B cell (primary cell): ENCODE data around the gene RCN1. TPM values are rescaled to one million over a fixed set of nuclear protein-coding genes. Genes with fewer than 3 reads are reported as not detected.

Experiments
- ATAC-seq: fragments of 200-7000 bp; cut with Tn5 transposase; one replicate; pipeline ENCODE4 v1.10.0; 2021; ENCODE audit warnings: low read depth, mild to moderate bottlenecking, moderate number of reproducible peaks, moderate library complexity
- CTCF ChIA-PET: fragments of 350-600 bp; sonication (Branson Sonifier 250); formaldehyde crosslinking; loops from one replicate; lab custom pipeline; 2021; ENCODE audit warnings: antibody characterized with exemption, inconsistent platforms; lab: Charles Lee
- POLR2A ChIA-PET: fragments of 350-600 bp; sonication (Branson Sonifier 250); formaldehyde crosslinking; loops from one replicate; lab custom pipeline; 2021; ENCODE audit warnings: antibody characterized with exemption; lab: Charles Lee
- DNase-seq: peaks from one replicate; pipeline ENCODE4 v3.0.0; 2013
- H2AFZ ChIP-seq: 2 replicates; pipeline ENCODE4 v1.6.1; 2012; ENCODE audit warnings: mild to moderate bottlenecking, low read depth, low read length; ENCODE audit not compliant: insufficient read depth, poor library complexity, severe bottlenecking
- H3K27ac ChIP-seq, 2 donors: 1 replicate in 1 of 2; 2 replicates in 1 of 2; pipeline ENCODE4 v1.5.1; 2012 to 2013; ENCODE audit warnings: low read length in 2 of 2, mild to moderate bottlenecking in 2 of 2, moderate library complexity in 1 of 2
- H3K27me3 ChIP-seq, 4 experiments: fragments of 200-600 bp in 1 of 4; sonication (generic) in 1 of 4; replicated peaks in 1 of 4; 1 replicate in 2 of 4; 2 replicates in 2 of 4; pipeline versions ENCODE4 v1.6.1 to v1.7.0; 2013 to 2016; ENCODE audit warnings: low read length in 3 of 4, mild to moderate bottlenecking in 2 of 4, mixed read lengths in 1 of 4, moderate library complexity in 1 of 4; ENCODE audit not compliant: insufficient read depth in 4 of 4, control insufficient read depth in 3 of 4; ENCODE audit errors: control extremely low read depth in 1 of 4
- H3K36me3 ChIP-seq, 2 experiments: replicated peaks in 1 of 2; 1 replicate in 1 of 2; 2 replicates in 1 of 2; pipeline versions ENCODE4 v1.6.1 to v1.7.1; 2013; ENCODE audit warnings: low read length in 1 of 2; ENCODE audit not compliant: insufficient read depth in 2 of 2, control insufficient read depth in 1 of 2; ENCODE audit errors: control extremely low read depth in 1 of 2, extremely low read depth in 1 of 2
- H3K4me1 ChIP-seq, 2 donors: fragments of 200-600 bp in 1 of 2; sonication (generic) in 1 of 2; 1 replicate in 1 of 2; 2 replicates in 1 of 2; pipeline versions ENCODE4 v1.5.1 to v1.6.1; 2013 to 2017; ENCODE audit warnings: low read length in 2 of 2; ENCODE audit not compliant: control insufficient read depth in 2 of 2, insufficient read depth in 2 of 2
- H3K4me2 ChIP-seq: replicated peaks from 2 replicates; pipeline ENCODE3; 2012; ENCODE audit warnings: mild to moderate bottlenecking, low read depth, low read length; ENCODE audit not compliant: poor library complexity, severe bottlenecking
- H3K4me3 ChIP-seq, 5 experiments: fragments of 200-600 bp in 1 of 5; sonication (generic) in 1 of 5; 1 replicate in 3 of 5; 2 replicates in 2 of 5; pipeline versions ENCODE4 v1.5.1 to v1.7.0; 2011 to 2016; ENCODE audit warnings: low read length in 4 of 5, mild to moderate bottlenecking in 4 of 5, low read depth in 2 of 5, control low read depth in 1 of 5, moderate library complexity in 1 of 5; ENCODE audit not compliant: insufficient read depth in 1 of 5; ENCODE audit errors: control extremely low read depth in 1 of 5, extremely low read depth in 1 of 5
- H3K79me2 ChIP-seq: fragments of 200-600 bp; sonication (generic); one replicate; pipeline ENCODE4 v1.6.0; 2016; ENCODE audit warnings: low read length; ENCODE audit not compliant: control insufficient read depth, insufficient read depth
- H3K9ac ChIP-seq: fragments of 200-600 bp; sonication (generic); 2 replicates; pipeline ENCODE4 v1.6.1; 2017; ENCODE audit warnings: mild to moderate bottlenecking, low read length, moderate library complexity
- H3K9me3 ChIP-seq, 3 donors: one replicate each; pipeline versions ENCODE4 v1.6.1 to v1.7.1; 2013; ENCODE audit warnings: low read length in 2 of 3; ENCODE audit not compliant: control insufficient read depth in 2 of 3, insufficient read depth in 1 of 3; ENCODE audit errors: control extremely low read depth in 1 of 3
- H4K20me1 ChIP-seq: 2 replicates; pipeline ENCODE4 v1.6.0; 2012; ENCODE audit warnings: mild to moderate bottlenecking, low read length; ENCODE audit not compliant: insufficient read depth, control insufficient read depth, poor library complexity, severe bottlenecking
- H3K27ac Mint-ChIP-seq: one replicate; pipeline ENCODE4 v1.8.0; 2021; ENCODE audit warnings: mixed read lengths
- H3K27me3 Mint-ChIP-seq: one replicate; pipeline ENCODE4 v1.8.0; 2021; ENCODE audit warnings: mixed read lengths
- H3K4me1 Mint-ChIP-seq: one replicate; pipeline ENCODE4 v1.8.0; 2021; ENCODE audit warnings: mixed read lengths
- H3K4me3 Mint-ChIP-seq: one replicate; pipeline ENCODE4 v1.8.0; 2021; ENCODE audit warnings: mixed read lengths
- H3K9me3 Mint-ChIP-seq: one replicate; pipeline ENCODE4 v1.8.0; 2022; ENCODE audit warnings: mixed read lengths; ENCODE audit not compliant: insufficient read depth
- EZH2 ChIP-seq: IDR thresholded peaks from 2 replicates; pipeline ENCODE4 v1.6.1; 2012; ENCODE audit warnings: borderline replicate concordance, low read depth, mild to moderate bottlenecking, moderate library complexity, low read length; ENCODE audit not compliant: insufficient read depth, poor library complexity, severe bottlenecking
- WGBS: methylation state at CpG from one replicate; pipeline ENCODE4 v1.1.5; 2013; ENCODE audit warnings: missing lambda C conversion rate; ENCODE audit not compliant: insufficient coverage; 5-methylcytosine and 5-hydroxymethylcytosine counted together
- intact Hi-C: fragments of 100-400 bp; cut with micrococcal nuclease; formaldehyde crosslinking; loops from one replicate; pipeline ENCODE4 v1.10.0; 2022
- polyA plus RNA-seq: library from polyadenylated mRNA; depleted of rRNA; stranded (reverse); fragments of >200 nt; gene quantifications from 2 replicates; pipeline ENCODE4 v1.2.3, GENCODE V29; 2012
- total RNA-seq, 2 donors: library from RNA; stranded (reverse); fragments of 120-200 nt in 1 of 2; gene quantifications; 1 replicate in 1 of 2; 2 replicates in 1 of 2; pipeline versions ENCODE4 v1.2.3 to v1.2.4, GENCODE V29; 2013 to 2022
- TF ChIP-seq, protein P1 (sequence below): fragments of 200-600 bp; IDR thresholded peaks from one replicate; pipeline ENCODE4 v1.8.0; 2022; ENCODE audit warnings: antibody characterized with exemption, mild to moderate bottlenecking

Gene RCN1
- total and polyA plus RNA-seq, 2 donors (not counting 1 experiment from before 2014, with no cell fraction given) = 2.6 to 3.8 TPM

GRCh38 chr11:32152216-32152615, 61.3 kb downstream of the RCN1 start:
- Histone ChIP-seq H4K20me1 (no peaks in the 10 kb centered on the region), H3K4me1 (no peaks in the 10 kb centered on the region), H3K79me2 (no peaks in the 10 kb centered on the region), H3K27ac (no peak overlapping the region), H3K9me3 (no peaks in the 10 kb centered on the region), H3K9ac (no peak overlapping the region), H3K4me3 (no peak overlapping the region), H2AFZ (no peak overlapping the region), H3K27me3 (peaks cover 0 to 8% (median 2%) of the 10 kb centered on the region in 4 experiments), H3K36me3 (no peaks in the 10 kb centered on the region), H3K4me2 (no peak overlapping the region)
- ATAC-seq (no peak), DNase-seq (no peak)
- ChIA-PET POLR2A (no interaction called here), CTCF (no interaction called here)
- no peak for TF ChIP-seq EZH2
- TF ChIP-seq, protein P1, sequence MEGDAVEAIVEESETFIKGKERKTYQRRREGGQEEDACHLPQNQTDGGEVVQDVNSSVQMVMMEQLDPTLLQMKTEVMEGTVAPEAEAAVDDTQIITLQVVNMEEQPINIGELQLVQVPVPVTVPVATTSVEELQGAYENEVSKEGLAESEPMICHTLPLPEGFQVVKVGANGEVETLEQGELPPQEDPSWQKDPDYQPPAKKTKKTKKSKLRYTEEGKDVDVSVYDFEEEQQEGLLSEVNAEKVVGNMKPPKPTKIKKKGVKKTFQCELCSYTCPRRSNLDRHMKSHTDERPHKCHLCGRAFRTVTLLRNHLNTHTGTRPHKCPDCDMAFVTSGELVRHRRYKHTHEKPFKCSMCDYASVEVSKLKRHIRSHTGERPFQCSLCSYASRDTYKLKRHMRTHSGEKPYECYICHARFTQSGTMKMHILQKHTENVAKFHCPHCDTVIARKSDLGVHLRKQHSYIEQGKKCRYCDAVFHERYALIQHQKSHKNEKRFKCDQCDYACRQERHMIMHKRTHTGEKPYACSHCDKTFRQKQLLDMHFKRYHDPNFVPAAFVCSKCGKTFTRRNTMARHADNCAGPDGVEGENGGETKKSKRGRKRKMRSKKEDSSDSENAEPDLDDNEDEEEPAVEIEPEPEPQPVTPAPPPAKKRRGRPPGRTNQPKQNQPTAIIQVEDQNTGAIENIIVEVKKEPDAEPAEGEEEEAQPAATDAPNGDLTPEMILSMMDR = no peak
- H3K27ac Mint-ChIP-seq = no peak overlapping the region
- intact Hi-C loops = no loop called here
- H3K9me3 Mint-ChIP-seq = no peaks in the 10 kb centered on the region
- H3K27me3 Mint-ChIP-seq = peaks cover 28% of the 10 kb centered on the region
- no peaks in the 10 kb centered on the region for H3K4me1 Mint-ChIP-seq
- no peak overlapping the region for H3K4me3 Mint-ChIP-seq
- WGBS = no CpG with 5 or more reads among the region's 9 CpGs

DNA sequence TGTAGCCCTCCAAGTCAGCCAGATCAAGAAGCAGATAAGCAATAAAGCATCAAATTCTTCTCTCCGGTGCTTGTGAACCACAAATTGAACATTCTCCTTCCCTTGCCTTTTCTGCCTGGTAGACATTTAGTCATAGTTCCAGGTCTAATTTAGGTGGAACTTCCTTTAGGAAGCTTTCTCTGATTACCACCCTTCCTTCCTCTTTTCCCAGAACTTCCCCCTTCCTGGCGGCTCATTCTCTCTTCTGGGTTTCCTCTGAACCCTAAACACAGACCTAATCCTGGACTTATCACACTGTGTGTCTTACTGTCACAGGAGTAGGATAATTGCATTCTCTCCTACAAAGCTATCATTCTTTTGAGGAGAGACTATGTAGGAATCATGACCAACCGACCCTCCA, 61.9 kb downstream of the RCN1 start:
- Histone ChIP-seq H2AFZ (no peak overlapping the region), H3K79me2 (no peaks in the 10 kb centered on the region), H3K4me3 (no peak overlapping the region), H3K36me3 (no peaks in the 10 kb centered on the region), H3K9ac (no peak overlapping the region), H3K4me2 (no peak overlapping the region), H4K20me1 (no peaks in the 10 kb centered on the region), H3K4me1 (no peaks in the 10 kb centered on the region), H3K9me3 (no peaks in the 10 kb centered on the region), H3K27ac (no peak overlapping the region), H3K27me3 (peaks cover 0 to 8% (median 2%) of the 10 kb centered on the region in 4 experiments)
- Mint-ChIP-seq H3K27ac (no peak overlapping the region), H3K4me3 (no peak overlapping the region), H3K4me1 (no peaks in the 10 kb centered on the region), H3K27me3 (peaks cover 25% of the 10 kb centered on the region), H3K9me3 (no peaks in the 10 kb centered on the region)
- CTCF ChIA-PET = no interaction called here
- TF ChIP-seq, protein P1 = no peak
- TF ChIP-seq EZH2 = no peak
- intact Hi-C loops = no loop called here
- DNase-seq (no peak), ATAC-seq (no peak)
- no CpG with 5 or more reads among the region's 3 CpGs for WGBS
- POLR2A ChIA-PET = no interaction called here
